NCI-H2196 (cell line): ENCODE data around the gene RPUSD3.
"Not testable (repeated sequence)": the region's sequence is repeated elsewhere in the genome, so short reads cannot be mapped to it uniquely, and the experiment has no call there.

Source experiments
- DNase-seq: peaks from one replicate; lab custom pipeline; 2025; ENCODE audit not compliant: unreplicated experiment; lab: John Stamatoyannopoulos, UW

Gene RPUSD3

DNA sequence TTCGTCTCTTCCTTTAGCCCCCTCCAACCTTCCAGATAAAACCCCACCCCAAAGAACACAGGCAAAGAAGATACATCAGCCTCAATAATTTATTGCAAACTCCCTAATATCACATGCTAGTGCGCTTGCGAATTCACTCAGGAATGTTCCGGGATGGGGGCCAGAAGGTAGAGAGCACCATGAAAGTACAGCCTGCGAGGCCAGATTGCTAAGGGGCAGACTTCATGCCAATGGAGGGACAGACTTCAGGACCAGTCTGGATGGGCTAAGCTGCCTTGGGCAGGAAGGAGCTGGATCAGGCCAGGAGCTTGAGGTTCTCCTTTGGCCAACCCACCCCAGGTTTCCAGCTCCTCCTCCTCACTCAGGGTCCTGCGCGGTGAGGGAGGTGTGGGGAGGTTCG lies 22.8 kb upstream of the RPUSD3 start:
- no peak for DNase-seq

DNA sequence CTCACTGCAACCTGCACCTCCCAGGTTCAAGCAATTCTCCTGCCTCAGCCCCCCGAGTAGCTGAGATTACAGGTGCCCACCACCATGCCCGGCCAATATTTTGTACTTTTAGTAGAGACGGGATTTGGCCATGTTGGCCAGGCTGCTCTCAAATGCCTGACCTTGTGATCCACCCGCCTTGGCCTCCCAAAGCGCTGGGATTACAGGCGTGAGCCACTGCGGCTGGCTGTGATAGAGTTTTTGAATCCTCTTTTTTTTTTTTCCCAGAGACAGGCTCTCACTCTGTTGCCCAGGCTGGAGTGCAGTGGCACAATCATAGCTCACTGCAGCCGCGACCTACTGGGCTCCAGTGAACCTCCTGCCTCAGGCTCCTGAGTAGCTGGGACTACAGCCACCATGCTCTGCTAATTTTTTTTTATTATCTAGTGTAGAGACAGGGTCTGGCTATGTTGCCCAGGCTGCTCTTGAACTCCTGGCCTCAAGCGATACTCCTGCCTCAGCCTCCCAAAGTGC lies 21.4 kb upstream of the RPUSD3 start:
- not testable (repeated sequence) for DNase-seq

DNA sequence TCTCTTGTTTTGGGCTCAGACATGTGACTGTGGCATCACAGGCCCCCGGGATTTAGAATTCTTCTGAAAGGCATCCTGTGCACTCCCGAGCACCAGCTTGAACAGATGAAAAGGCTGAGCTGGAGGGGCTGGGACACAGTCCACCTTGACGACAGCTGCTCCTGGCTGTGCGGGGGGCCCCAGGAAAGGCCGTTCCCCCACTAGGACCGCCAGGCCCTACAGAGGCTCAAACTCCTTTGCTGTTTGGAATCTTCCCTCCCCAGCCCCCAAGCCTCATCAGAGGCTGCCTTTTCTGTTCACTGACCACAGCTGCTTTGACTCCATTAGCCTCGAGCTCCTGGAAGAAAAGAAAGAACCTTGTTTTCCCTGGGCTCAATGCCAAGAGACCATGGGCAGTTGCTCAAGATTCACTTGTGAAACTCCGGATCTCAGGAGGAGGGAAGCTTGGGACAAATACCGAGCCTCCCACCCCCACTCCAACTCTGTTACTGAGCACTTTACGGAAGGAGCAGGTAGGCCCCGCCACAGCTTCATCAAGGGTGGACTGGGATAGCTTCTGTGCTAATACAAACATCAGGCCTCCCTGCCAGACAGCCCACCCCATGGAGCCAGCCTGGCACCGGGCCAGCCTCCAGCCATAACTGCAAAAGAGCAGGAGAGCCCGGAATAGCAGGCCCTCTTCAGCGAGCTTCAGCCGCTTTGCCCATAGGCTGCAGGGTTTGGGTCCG lies 20.6 kb upstream of the RPUSD3 start:
- no peak for DNase-seq

DNA sequence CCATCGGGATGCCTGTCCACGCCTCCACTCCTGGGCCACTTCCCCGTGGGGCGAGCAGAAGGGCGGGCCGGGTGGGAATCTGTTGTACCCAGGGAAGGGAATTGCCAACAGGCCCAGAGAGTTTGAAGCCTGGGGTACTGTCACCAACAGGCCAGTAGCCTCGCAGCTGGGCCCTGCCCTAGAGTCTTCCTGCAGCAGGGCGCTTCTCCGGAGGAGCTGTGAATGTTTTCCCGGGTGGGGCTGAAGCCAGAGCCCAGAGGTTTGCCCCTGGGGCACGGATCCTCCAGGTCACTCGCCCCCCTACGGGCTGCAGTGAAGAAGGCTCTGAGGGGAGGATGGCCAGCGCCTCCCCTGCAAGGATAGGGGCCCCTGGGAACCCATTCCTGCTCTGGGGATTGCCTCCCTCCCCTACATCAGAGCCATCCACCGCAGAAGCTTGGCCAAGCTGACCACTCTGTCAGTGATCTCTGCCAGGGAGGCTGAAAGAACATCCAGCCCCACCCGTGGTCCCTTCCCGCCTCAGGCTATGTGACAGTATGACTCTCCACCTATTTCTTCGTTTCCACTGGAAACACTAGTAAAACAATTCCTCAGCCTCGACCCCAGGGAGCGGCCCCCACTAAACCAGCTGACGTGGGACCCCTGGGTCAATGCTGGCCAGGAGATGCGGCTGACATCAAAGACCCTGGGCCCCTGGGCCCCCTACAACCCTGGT lies 19.4 kb upstream of the RPUSD3 start:
- no peak for DNase-seq

DNA sequence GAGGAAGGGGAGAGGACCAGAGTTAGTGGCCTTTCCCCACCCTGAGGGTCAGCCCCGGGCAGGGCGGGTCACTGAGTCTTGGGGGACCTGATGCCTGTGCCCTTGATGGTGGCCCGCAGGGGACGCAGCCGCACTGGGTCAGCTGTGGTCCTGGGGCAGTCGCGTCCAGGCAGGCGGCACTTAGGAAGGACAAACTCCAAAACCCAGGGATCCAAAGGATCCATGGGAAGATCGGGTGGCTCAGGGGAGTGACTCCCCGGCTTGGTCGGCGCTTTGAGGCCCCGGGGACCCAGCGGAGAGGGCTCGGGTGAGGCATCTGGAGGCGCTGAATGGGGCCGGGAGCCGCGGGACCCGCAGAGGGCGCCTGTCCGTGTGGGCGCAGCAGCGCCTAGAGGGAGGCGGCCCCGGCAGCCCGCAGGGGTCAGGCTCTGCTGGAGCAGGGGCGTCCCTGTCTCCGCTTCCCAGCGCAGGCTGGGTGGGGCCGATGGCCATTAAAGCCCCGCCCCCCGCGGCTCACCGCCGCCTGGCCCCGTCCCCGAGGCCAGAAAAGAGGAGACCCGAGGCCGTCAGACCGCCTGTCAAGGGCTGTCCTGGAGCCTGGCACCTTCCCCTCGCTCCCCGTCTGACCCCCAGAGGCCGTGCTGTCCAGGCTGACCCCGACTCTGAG lies 18.7 kb upstream of the RPUSD3 start:
- no peak for DNase-seq

DNA sequence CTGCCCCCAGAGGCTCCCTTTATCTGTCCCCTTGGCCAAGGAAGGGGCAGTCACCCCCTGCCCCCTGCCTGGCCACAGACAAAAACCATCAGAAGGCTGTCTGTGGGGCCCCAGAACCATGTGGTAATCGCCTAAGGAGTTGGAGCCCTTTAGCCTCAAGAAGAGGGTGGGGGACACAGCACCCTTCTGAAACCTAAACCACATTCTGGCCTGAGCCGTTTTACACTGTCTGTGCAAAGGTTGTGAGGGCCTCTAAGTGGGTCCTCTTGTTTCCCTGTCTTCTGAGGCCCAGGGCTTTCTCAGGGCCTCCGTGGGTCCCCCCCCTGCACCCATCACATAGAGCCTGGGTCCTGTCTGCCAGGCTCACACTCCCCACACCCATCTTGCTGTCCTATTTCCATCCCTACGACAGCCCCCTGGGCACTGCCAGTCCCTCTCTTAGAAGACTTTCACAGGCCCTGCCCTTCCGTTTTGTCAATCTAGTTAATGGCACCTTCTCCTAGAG lies 17.9 kb upstream of the RPUSD3 start:
- no peak for DNase-seq

DNA sequence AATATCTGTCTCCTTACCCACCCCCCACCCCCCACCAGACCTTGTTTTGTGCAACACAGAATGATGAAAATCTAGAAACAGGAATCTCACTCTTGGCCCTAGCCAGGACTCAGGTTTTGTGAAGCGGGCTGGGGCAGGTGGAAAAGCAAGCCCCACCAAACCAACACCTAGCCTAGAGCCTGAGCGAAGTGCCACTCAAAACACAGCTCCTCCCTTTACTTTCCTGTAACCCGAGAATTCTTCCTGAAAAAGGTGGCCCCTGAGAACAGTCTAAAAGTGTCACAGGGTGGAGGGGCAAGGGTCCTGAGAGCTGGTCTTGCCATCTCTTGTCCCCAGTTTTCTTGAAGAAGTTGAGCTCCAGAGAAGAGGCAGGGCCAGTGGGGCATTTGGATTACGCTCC lies 17.4 kb upstream of the RPUSD3 start:
- no peak for DNase-seq

DNA sequence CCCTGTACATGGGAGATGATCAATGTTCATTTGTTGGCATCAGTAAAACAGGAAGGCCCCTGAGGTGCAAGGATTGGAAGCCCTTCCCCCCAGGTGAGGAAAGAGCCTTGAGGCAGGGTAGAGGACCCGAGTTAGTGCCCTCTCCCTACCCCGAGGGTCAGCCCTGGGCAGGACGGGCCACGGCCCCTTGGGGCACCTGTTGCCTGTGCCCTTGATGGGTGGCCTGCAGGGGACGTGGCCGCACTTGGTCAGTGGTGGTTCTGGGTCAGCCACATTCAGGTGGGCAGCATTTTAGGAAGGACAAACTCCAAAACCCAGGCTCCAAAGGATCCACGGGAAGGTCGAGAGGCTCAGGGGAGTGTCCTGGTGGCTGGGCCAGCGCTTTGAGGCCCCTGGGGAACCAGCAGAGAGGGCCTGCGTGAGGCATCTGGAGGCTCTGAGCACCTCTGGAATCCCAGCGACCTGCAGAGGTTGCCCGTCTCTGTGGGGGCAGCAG lies 15.8 kb upstream of the RPUSD3 start:
- DNase-seq = no peak

DNA sequence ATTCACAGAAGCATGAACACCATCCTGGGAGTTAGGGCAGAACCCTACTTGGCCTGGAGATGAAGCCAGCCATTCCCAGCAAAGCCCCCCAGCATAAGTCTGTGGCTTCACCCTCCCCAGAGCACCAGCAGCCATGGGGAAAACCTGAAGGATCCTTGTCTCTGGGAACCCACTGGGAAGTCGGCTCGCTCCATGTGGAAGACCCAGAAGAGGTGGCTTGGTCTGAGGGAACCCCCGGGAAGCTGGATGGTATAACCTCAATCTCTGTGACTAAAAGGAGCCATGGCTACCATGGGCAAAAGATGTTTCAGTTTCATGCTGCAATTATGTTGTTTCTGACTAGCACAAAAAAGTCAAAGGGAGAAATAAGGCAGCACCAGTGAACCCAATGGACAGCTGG lies 11.8 kb upstream of the RPUSD3 start:
- no peak for DNase-seq

DNA sequence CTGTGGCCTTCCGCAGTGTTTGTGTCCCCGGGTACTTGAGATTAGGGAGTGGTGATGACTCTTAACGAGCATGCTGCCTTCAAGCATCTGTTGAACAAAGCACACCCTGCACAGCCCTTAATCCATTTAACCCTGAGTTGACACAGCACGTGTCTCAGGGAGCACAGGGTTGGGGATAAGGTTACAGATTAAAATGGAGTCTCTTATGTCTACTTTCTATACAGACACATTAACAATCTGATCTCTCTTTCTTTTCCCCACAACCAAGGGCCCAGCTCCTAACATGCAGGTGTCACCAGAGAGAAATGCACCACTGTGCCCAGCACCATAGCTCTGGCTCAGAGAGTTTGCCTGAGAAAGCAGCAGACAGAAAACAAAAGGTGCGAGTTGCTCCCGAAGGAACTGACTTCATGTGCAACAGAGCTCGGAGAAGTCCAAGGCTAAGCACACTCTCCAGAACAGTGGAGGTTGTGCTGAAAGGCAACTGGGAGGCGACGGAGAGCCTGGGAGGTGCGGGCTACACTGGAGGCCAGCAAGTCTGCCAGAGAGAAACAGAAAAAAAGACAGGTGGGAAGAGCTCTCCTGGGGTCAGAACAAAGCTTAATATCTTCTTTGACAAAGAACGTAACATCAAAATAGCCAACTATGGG lies 10.6 kb upstream of the RPUSD3 start:
- not testable (repeated sequence) for DNase-seq

DNA sequence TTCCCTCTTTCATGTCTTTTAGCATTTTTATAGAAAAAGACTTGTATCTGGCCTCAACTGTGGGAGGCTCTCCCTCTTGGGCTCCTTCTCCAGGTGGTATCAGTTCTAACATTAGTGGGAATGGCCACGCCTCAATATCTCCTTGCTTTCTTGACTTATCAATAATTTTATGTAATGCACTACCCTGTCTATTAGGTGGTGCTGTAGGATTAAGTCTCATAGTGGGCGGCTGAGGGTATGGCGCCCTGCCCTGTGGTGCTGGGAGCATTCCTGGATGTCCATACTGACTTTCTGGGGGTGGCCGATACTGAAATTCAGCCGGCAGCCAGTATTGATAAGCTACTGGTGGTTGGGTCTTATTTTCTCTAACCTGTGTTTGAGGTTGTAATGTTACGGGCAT lies 8.7 kb upstream of the RPUSD3 start:
- DNase-seq = no peak

DNA sequence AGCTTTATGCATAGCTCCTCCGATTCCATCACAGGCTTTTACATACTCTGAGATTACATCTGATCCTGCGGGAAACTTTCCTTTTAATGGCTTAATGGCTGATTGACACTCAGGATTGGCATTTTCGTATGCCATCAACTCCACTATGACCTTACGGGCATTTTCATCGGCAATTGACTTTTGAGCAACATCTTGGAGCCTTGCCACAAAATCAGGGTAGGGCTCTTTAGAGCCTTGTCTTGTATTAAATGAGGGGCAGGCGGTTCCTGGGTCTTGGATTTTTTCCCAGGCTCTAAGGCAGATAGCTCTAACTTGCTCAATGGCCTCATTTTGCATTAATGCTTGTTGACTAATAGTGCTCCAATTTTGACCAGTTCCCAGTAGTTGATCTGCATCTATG lies 8.1 kb upstream of the RPUSD3 start:
- not testable (repeated sequence) for DNase-seq

DNA sequence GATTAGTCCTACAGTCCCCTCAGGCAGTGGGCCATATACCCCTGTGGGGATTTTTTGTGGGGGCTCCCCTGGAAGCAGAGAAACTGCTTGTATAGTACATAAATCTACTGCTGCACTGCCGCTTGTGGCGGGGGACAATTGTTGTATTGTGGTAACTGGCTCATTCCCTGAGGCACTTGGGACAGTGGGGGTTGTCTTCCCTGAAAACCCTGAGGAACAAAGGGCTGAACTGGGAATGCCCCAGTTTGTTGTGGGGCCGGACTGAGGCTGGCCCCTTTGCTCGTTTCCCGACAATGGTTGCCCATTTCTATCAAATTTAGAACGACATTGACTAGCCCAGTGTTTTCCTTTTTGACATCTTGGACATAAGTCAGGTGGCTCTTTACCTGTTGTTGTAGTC lies 7.6 kb upstream of the RPUSD3 start:
- not testable (repeated sequence) for DNase-seq

DNA sequence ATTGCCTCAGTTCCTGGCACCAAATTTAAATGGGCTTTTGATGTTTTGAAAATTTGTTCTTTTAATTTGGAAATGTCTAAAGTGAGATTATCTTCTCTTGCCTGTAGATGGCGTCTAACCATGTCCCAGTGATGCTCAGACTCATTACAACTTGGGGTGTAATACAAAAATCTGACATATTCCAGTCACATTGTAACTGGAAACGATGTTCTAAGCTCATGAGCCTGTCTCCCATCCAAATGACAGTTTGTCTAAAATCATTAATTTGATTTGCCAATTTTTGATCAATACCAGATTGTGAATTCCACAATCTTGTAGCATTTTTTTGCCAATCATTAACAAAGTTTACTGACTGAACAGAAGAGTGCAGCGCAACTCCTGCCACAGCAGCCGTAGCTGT lies 5.1 kb upstream of the RPUSD3 start:
- DNase-seq = peak; percentile 3

DNA sequence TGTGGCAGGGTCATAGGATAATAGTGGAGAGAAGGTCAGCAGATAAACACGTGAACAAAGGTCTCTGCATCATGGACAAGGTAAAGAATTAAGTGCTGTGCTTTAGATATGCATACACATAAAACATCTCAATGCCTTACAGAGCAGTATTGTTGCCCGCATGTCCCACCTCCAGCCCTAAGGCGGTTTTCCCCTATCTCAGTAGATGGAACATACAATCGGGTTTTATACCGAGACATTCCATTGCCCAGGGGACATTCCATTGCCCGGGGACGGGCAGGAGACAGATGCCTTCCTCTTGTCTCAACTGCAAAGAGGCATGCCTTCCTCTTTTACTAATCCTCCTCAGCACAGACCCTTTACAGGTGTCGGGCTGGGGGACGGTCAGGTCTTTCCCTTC lies 4.1 kb upstream of the RPUSD3 start:
- not testable (repeated sequence) for DNase-seq

DNA sequence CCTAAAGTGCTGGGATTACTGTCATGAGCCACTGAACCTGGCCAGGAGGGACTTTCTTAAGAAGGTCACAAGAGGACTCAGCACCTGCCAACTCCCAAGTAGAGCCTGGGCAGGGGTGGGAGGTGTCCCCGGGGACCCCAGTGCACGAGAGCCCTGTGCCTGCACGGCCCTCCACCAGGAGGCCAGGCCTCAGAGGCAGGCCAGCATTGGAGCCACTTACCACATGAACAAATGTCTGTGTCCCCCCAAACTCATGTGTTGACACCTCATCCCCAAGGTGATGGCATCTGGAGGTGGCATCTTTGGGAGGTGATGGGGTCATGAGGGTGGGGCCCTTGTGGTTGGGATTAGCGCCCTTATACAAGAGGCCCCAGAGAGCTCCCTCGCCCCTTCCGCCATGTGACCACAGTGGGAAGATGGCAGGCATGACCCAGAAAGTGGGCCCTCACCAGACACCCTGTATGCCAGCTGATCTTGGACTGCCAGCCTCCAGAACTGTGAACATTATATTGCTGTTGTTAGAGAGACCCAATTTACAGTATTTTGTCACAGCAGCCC lies 3.2 kb upstream of the RPUSD3 start:
- no peak for DNase-seq

DNA sequence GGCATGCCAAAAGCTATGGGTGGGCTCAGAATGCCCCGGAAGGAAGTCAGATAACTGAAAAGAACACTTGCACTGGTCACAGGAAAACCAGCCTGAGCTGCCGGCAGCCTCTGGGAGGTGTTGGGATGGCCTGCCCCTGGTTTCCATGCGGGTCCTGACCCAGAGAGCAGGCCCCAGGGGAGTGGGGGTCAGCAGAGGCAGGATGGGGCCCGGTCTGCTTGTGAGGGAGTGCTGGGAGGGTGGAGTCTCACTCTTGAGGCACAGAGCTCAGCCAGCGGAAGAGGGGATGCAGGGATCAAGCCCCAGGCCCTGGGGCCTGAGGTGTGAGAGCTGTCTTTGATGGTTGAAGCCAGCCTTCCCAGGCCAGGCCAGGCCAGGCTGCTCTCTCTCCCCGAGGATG lies 2.4 kb upstream of the RPUSD3 start:
- no peak for DNase-seq

DNA sequence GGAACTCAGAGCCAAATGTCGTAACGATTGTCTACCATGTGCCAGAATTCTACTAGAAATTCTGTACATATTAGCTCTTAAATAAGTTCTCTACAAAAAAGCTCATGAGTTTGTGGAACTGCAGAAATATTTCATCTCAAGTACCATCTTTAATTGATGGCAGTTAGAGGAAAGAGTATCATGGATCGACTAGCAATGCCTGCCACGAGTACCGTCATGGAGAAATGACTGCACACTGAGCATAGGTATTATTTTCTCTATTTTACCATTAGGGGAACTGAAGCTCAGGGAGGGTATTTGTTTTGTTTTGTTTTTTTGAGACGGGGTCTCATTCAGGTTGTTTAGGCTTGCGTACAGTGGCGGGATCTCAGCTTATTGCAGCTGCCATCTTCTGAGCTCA lies 2.8 kb downstream of the RPUSD3 start:
- DNase-seq = no peak

DNA sequence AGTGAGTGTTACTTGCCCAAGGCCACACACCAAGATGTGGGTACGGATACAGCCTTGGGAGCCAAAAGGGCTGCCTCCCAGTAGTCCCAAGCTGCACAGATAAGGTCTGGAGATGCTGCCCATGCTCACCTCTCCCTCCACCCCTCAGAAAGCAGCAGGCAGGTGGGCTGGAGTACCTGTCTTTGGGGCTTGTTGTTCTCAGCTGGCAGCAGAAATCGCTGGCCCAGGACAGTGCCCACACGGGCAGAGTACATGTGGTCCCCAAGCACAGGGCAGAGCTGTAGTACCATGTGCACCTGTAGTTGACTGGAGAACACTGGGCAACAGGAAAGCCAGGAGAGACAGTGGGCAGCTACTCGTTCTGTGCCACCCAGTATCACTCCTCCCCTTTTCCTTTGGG lies 5.0 kb downstream of the RPUSD3 start:
- DNase-seq = no peak

DNA sequence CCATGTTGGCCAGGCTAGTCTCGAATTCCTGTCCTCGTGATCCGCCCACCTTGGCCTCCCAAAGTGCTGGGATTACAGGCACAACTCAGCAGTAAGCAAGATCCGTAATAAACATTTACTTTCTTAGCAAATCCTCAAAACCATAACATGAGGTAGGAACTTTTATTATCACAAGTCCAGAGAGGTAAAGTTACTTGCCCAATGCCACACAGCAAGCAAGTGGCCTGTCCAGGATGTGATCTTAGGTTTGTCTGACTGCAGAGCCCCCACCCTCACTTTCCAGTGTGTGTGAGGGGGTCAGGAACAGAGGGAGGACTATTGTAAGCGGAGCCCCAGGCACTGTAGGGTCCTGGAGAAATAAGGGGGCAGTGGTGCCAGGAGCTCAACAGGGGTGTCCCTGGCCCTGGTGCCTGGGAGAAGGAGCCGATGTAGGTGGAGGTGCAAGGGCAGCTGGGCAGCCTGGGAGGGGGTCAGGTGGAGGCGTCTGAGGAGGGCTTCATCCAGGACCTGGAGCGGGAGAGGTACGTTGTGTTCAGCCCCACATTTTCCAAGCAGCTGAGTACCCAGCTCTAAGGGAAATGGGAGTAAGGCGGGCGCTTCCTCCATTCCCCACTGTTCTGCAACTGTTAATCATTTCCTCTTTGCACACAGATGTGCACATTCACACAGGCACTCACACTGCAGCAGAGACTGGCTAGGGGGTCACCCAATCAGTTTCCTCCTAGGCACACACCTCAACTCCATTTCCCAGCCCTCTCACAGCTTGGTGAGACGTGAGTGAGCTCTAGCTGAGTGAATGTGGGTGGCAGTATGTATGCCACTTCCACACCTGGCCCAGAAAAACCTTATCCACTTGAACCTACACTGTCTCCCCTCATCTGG lies 5.9 kb downstream of the RPUSD3 start:
- no peak for DNase-seq
